ENCODE measurements around the gene PTPRH.

PTPRH gene

GRCh38 chr19:55240713-55241020 lies 31.4 kb upstream of the PTPRH start:
- no peak for DNase-seq (ENCODE audit: low spot score)
- Histone ChIP-seq H3K9me3 (ENCODE audit: severe bottlenecking) (no peaks in the 10 kb centered on the region), H3K27me3 (ENCODE audit: insufficient read depth, poor library complexity, severe bottlenecking) (no peaks in the 10 kb centered on the region), H3K4me3 (ENCODE audit: severe bottlenecking) (no peak overlapping the region), H3K4me1 (ENCODE audit: insufficient read depth, poor library complexity, severe bottlenecking) (no peaks in the 10 kb centered on the region), H3K27ac (ENCODE audit: poor library complexity, severe bottlenecking) (no peak overlapping the region), H3K36me3 (ENCODE audit: low read depth) (peaks cover 73% of the 10 kb centered on the region)
- ATAC-seq (ENCODE audit: low read depth), result no peak
- TF ChIP-seq CTCF (IDR thresholded peaks at IDR 0.05; ENCODE audit: poor library complexity, severe bottlenecking), result no peak

DNA sequence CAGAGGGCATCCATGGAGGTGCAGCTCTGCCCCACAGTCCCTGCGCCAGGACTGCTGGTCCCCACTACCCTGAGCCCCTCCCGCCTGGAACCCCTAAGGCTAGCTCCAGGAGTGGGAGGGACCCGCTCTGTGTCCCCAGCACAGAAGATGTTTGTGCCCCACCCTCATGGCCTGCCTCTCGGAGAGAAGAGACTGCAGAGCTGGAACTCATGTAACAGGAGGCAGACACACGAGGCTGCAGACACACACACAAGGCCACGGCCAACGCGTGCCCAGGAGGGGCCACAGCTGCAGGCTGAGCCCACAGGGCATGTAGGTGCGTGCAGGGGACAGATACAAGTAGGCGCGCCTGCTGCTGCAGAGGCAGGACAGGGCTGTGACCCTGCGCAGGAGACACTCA lies 29.7 kb upstream of the PTPRH start:
- no peak for TF ChIP-seq CTCF (IDR thresholded peaks at IDR 0.05; ENCODE audit: poor library complexity, severe bottlenecking)
- H3K36me3 ChIP-seq (ENCODE audit: low read depth), result peaks cover 75% of the 10 kb centered on the region
- no peaks in the 10 kb centered on the region for H3K27me3 ChIP-seq (ENCODE audit: insufficient read depth, poor library complexity, severe bottlenecking)
- H3K4me3 ChIP-seq (ENCODE audit: severe bottlenecking), result no peak overlapping the region
- no peaks in the 10 kb centered on the region for H3K4me1 ChIP-seq (ENCODE audit: insufficient read depth, poor library complexity, severe bottlenecking)
- DNase-seq (ENCODE audit: low spot score) (no peak), ATAC-seq (ENCODE audit: low read depth) (no peak)
- no peak overlapping the region for H3K27ac ChIP-seq (ENCODE audit: poor library complexity, severe bottlenecking)
- no peaks in the 10 kb centered on the region for H3K9me3 ChIP-seq (ENCODE audit: severe bottlenecking)

DNA sequence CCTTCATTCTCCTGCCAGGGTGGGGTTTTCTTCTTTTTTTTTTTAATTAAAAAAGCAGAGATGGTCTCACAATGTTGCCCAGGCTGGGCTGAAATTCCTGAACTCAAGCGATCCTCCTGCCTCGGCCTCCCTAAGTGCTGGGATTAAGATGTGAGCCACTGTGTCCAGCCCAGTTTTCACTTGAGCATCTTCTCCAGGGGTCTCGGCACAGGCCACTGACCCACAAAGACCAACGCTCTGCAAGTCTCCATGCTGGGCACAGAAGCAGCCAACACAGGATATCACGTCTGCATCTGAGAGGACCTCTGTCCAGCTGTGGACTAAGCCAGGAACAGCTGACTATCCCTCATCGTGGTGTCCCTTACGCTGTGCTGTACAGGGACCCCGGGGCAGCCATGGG lies 28.7 kb upstream of the PTPRH start:
- Histone ChIP-seq H3K4me3 (ENCODE audit: severe bottlenecking) (no peak overlapping the region), H3K9me3 (ENCODE audit: severe bottlenecking) (no peaks in the 10 kb centered on the region), H3K4me1 (ENCODE audit: insufficient read depth, poor library complexity, severe bottlenecking) (no peaks in the 10 kb centered on the region), H3K27me3 (ENCODE audit: insufficient read depth, poor library complexity, severe bottlenecking) (no peaks in the 10 kb centered on the region), H3K27ac (ENCODE audit: poor library complexity, severe bottlenecking) (no peak overlapping the region), H3K36me3 (ENCODE audit: low read depth) (peaks cover 78% of the 10 kb centered on the region)
- no peak for DNase-seq (ENCODE audit: low spot score)
- TF ChIP-seq CTCF (IDR thresholded peaks at IDR 0.05; ENCODE audit: poor library complexity, severe bottlenecking), result no peak
- ATAC-seq (ENCODE audit: low read depth), result no peak

- H3K27ac ChIP-seq (ENCODE audit: poor library complexity, severe bottlenecking), result no peak overlapping the region
- no peaks in the 10 kb centered on the region for H3K4me1 ChIP-seq (ENCODE audit: insufficient read depth, poor library complexity, severe bottlenecking)
- H3K36me3 ChIP-seq (ENCODE audit: low read depth), result peaks cover 57% of the 10 kb centered on the region
- DNase-seq (ENCODE audit: low spot score) (no peak), ATAC-seq (ENCODE audit: low read depth) (no peak)
- H3K27me3 ChIP-seq (ENCODE audit: insufficient read depth, poor library complexity, severe bottlenecking), result no peaks in the 10 kb centered on the region
- no peak for TF ChIP-seq CTCF (IDR thresholded peaks at IDR 0.05; ENCODE audit: poor library complexity, severe bottlenecking)
- H3K4me3 ChIP-seq (ENCODE audit: severe bottlenecking), result no peak overlapping the region
- no peaks in the 10 kb centered on the region for H3K9me3 ChIP-seq (ENCODE audit: severe bottlenecking)
These were observed 23.7 kb upstream of the PTPRH start for GRCh38 chr19:55232986-55233385.

GRCh38 chr19:55232286-55232602 lies 22.9 kb upstream of the PTPRH start:
- no peak overlapping the region for H3K4me3 ChIP-seq (ENCODE audit: severe bottlenecking)
- peaks cover 52% of the 10 kb centered on the region for H3K36me3 ChIP-seq (ENCODE audit: low read depth)
- no peaks in the 10 kb centered on the region for H3K27me3 ChIP-seq (ENCODE audit: insufficient read depth, poor library complexity, severe bottlenecking)
- H3K9me3 ChIP-seq (ENCODE audit: severe bottlenecking), result no peaks in the 10 kb centered on the region
- ATAC-seq (ENCODE audit: low read depth) (no peak), DNase-seq (ENCODE audit: low spot score) (no peak)
- no peak overlapping the region for H3K27ac ChIP-seq (ENCODE audit: poor library complexity, severe bottlenecking)
- H3K4me1 ChIP-seq (ENCODE audit: insufficient read depth, poor library complexity, severe bottlenecking), result no peaks in the 10 kb centered on the region
- TF ChIP-seq CTCF (IDR thresholded peaks at IDR 0.05; ENCODE audit: poor library complexity, severe bottlenecking), result no peak

All from RWPE2 (cell line).